Colonic mucosa (tissue), 4 donors: ENCODE measurements around the gene ZDHHC11B. TPM values are rescaled to one million over a fixed set of nuclear protein-coding genes. Genes with fewer than 3 reads are reported as not detected.
"Not testable (repeated sequence)": the region's sequence is repeated elsewhere in the genome, so short reads cannot be mapped to it uniquely, and the experiment has no call there.

Experiments used
- DNase-seq: peaks from one replicate; pipeline ENCODE4 v3.0.0-alpha.2; 2020
- H3K27ac ChIP-seq: fragments of 200-600 bp; one replicate; pipeline ENCODE4 v1.8.0; 2021
- H3K27me3 ChIP-seq: fragments of 200-600 bp; one replicate; pipeline ENCODE4 v1.8.0; 2021
- H3K36me3 ChIP-seq: fragments of 200-600 bp; one replicate; pipeline ENCODE4 v1.8.0; 2021
- H3K4me1 ChIP-seq: fragments of 200-600 bp; one replicate; pipeline ENCODE4 v1.8.0; 2021; ENCODE audit warnings: mild to moderate bottlenecking
- H3K4me3 ChIP-seq: fragments of 200-600 bp; one replicate; pipeline ENCODE4 v1.8.0; 2021
- H3K9ac ChIP-seq, 2 donors: one replicate each; pipeline ENCODE4 v1.7.0; 2013; ENCODE audit warnings: control low read depth in 2 of 2, low read depth in 2 of 2, low read length in 2 of 2
- H3K9me3 ChIP-seq: fragments of 200-600 bp; one replicate; pipeline ENCODE4 v1.8.0; 2021
- intact Hi-C: fragments of 100-400 bp; cut with DNase I; formaldehyde crosslinking; loops from one replicate; pipeline ENCODE4 v1.14.1; 2022
- total RNA-seq, 2 donors: library from RNA; stranded (reverse); fragmentation: NEBNext Ultra II Directional in 1 of 2; extraction: Animal tissue kit (Norgen Biotek cat#: 25700) in 1 of 2; gene quantifications; one replicate each; pipeline ENCODE4 v1.2.1, GENCODE V29; 2021
- TF ChIP-seq, protein P1 (sequence below): fragments of 200-600 bp; IDR thresholded peaks from one replicate; pipeline ENCODE4 v1.8.0; 2022; ENCODE audit warnings: antibody characterized with exemption, mild to moderate bottlenecking
- donor health status: healthy.
- donor health status: DM: no; HTN: no; CAD: no.
- donor health status: DM: no; HTN: no; CAD: no.

Gene ZDHHC11B
- total RNA-seq, 2 donors from 2014 or later = 1.4 to 2.4 TPM

DNA sequence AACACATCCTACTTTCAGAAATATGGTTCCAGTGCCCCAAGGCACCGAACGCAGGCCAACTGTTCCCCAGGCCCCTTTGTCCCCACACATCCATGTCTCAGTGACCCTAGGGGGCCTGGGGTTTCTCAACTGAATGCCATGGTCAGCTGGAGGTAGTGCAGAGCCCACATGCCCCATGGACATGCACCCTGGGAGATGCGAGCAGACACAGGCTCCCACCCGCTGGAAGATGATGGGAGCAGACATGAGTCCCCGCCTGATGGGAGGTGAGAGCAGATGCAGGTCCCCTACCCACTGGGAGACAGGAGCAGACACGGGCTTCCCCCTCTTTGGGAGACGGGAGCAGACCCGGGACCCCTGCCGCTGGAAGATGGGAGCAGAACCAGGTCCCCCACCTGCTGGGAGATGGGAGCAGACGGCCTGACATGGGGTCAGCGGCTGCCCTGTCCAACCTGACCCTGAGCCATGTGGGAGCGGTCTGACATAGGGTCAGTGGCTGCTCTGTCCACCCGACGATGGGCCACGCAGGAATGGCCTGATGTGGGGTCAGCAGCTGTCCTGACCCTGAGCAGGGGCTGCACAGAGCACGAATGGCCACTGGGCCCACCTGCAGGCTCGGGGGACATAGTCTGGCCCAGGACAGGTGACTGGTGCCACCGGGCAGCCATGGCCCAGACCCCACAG is 18.4 kb downstream of the ZDHHC11B start:
- intact Hi-C loops = no loop called here
- Histone ChIP-seq H3K4me1 (no peaks in the 10 kb centered on the region), H3K9me3 (no peaks in the 10 kb centered on the region), H3K4me3 (no peak overlapping the region), H3K36me3 (no peaks in the 10 kb centered on the region), H3K9ac (no peak overlapping the region), H3K27me3 (no peaks in the 10 kb centered on the region), H3K27ac (no peak overlapping the region)
- TF ChIP-seq, protein P1, sequence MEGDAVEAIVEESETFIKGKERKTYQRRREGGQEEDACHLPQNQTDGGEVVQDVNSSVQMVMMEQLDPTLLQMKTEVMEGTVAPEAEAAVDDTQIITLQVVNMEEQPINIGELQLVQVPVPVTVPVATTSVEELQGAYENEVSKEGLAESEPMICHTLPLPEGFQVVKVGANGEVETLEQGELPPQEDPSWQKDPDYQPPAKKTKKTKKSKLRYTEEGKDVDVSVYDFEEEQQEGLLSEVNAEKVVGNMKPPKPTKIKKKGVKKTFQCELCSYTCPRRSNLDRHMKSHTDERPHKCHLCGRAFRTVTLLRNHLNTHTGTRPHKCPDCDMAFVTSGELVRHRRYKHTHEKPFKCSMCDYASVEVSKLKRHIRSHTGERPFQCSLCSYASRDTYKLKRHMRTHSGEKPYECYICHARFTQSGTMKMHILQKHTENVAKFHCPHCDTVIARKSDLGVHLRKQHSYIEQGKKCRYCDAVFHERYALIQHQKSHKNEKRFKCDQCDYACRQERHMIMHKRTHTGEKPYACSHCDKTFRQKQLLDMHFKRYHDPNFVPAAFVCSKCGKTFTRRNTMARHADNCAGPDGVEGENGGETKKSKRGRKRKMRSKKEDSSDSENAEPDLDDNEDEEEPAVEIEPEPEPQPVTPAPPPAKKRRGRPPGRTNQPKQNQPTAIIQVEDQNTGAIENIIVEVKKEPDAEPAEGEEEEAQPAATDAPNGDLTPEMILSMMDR = no peak
- DNase-seq = no peak

DNA sequence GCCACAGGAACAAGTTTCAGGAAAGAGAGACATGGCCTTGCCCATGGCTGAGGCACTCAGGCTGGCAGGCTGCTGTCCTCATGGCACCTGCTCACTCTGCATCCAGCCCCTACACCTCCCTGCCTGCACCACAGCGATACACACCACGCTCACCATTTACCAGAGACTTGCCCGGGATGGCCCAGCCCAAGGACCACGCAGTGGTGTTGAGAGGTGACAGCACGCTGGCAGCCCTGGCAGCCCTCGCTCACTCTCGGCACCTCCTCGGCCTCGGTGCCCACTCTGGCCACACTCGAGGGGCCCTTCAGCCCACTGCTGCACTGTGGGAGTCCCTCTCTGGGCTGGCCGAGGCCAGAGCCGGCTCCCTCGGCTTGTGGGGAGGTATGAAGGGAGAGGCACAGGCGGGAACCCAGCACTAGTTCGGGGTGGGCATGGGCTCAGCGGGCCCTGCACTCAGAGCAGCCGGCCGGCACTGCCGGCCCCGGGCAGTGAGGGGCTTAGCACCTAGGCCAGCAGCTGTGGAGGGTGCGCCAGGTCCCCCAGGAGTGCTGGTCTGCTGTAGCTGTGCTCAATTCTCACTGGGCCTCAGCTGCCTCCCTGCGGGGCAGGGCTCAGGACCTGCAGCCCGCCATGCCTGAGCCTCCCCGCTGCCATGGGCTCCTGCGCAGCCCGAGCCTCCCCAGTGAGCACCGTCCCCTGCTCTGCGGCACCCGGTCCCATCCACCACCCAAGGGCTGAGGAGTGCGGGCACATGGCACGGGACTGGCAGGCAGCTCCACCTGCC is 20.3 kb downstream of the ZDHHC11B start:
- no peak for DNase-seq
- H3K4me3 ChIP-seq = no peak overlapping the region
- H3K9ac ChIP-seq = no peak overlapping the region
- no peaks in the 10 kb centered on the region for H3K27me3 ChIP-seq
- TF ChIP-seq, protein P1 = no peak
- no peaks in the 10 kb centered on the region for H3K36me3 ChIP-seq
- no peak overlapping the region for H3K27ac ChIP-seq
- intact Hi-C loops = no loop called here
- peaks cover 5% of the 10 kb centered on the region for H3K4me1 ChIP-seq
- no peaks in the 10 kb centered on the region for H3K9me3 ChIP-seq

DNA sequence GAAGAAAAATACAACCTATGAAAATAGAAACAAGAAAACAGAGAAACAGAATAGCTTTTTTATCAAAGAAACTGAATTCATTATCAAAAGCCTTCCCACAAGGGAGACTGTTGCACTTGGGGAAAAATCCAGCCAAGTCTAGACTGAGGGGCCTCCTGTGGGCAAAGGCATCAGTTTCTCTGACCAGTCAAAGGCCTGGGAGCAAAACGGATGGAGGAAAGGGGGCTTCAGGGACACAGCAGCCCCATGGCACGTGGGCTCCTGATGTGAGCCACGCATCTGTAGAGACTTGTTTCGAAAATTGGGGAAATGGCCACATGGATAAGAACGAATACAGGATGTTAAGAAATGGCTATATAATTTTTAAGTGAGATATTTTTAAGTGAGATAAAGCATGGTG is 21.1 kb downstream of the ZDHHC11B start:
- no peak for DNase-seq
- H3K36me3 ChIP-seq = no peaks in the 10 kb centered on the region

DNA sequence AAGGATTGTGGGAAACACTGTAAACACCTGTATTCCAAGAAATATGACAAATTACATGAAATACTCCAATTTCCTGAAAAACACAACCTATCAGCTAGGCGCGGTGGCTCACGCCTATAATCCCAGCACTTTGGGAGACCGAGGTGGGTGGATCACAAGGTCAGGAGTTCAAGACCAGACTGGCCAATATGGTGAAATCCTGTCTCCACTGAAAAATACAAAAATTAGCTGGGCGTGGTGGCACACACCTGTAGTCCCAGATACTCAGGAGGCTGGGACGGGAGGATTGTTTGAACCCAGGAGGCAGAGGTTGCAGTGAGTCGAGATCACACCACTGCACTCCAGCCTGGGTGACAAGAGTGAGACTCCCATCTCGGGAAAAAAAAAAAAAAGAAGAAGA is 21.5 kb downstream of the ZDHHC11B start:
- DNase-seq, H3K9me3 ChIP-seq, H3K27ac ChIP-seq, intact Hi-C loops, H3K9ac ChIP-seq, H3K27me3 ChIP-seq, H3K4me3 ChIP-seq, H3K36me3 ChIP-seq: not testable (repeated sequence)
- H3K4me1 ChIP-seq = peaks cover 16% of the 10 kb centered on the region

More for the DNA sequence above, 21.1 kb downstream of the ZDHHC11B start:
- Histone ChIP-seq H3K9me3 (no peaks in the 10 kb centered on the region), H3K9ac (no peak overlapping the region), H3K27me3 (no peaks in the 10 kb centered on the region), H3K27ac (no peak overlapping the region), H3K4me1 (peaks cover 12% of the 10 kb centered on the region), H3K4me3 (no peak overlapping the region)
- TF ChIP-seq, protein P1 = no peak
- intact Hi-C loops = no loop called here

DNA sequence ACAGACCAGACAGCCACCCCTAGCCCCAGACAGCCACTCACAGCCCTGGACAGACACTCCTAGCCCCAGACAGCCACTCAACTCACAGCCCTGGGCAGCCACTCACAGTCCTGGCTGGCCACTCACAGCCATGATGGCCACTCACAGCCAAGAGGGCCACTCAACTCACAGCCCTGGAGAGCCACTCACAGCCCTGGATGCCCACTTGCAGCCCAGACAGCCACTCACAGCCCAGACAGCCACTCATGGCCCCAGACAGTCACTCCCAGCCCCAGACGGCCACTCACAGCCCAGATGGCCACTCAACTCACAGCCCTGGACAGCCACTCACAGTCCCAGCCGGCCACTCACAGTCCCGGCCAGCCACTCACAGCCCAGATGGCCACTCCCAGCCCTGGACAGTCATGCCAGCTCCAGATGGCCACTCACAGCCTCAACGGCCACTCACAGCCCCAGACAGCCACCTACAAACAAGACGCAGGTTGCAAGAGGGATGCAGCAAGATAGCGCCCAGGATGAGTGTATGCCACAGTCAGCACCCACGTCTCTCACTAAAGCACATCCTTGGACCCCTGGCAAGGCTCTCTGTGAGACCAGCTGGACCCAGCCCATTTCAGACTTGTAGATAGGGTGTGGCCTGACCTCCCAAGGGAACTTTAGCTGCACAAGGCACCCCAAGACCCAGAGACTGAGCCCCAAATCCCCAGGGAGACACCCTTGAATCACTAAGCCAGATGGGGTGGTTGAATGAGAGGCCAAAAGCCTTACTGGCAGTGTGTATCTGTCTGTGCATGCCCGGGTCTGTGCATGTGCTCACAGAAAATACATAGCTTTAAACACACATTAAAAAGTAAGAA is 22.4 kb downstream of the ZDHHC11B start:
- TF ChIP-seq, protein P1 = no peak
- Histone ChIP-seq H3K27me3 (no peaks in the 10 kb centered on the region), H3K4me3 (no peak overlapping the region), H3K36me3 (no peaks in the 10 kb centered on the region), H3K27ac (no peak overlapping the region), H3K9ac (no peak overlapping the region), H3K9me3 (no peaks in the 10 kb centered on the region), H3K4me1 (peaks cover 21% of the 10 kb centered on the region)
- intact Hi-C loops = no loop called here
- DNase-seq = peak; percentile 16
